NCI-H146 (cell line): Measurements from ENCODE around the gene HEATR3.

Experiments used
- DNase-seq: peaks from one replicate; lab custom pipeline; 2025; lab: John Stamatoyannopoulos, UW

Gene HEATR3

DNA sequence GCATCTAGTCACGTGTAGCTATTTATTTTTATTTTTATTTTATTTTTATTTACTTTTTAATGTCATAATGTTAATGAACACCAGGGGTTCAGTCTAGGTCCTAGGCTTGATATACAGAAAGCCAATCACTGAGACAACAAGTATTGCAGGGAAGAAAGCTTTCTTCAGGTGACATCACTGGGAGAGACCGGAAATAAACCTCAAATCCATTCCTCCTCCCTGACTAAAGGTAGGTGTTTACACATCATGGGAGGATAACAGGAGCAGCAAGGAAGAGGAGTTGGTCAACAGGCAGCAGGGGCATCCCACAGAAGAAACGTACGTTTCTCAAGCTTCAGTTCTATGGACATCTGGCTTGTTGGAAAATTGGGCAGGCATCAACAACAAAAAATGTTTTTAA is 9.5 kb upstream of the HEATR3 start:
- no peak for DNase-seq

DNA sequence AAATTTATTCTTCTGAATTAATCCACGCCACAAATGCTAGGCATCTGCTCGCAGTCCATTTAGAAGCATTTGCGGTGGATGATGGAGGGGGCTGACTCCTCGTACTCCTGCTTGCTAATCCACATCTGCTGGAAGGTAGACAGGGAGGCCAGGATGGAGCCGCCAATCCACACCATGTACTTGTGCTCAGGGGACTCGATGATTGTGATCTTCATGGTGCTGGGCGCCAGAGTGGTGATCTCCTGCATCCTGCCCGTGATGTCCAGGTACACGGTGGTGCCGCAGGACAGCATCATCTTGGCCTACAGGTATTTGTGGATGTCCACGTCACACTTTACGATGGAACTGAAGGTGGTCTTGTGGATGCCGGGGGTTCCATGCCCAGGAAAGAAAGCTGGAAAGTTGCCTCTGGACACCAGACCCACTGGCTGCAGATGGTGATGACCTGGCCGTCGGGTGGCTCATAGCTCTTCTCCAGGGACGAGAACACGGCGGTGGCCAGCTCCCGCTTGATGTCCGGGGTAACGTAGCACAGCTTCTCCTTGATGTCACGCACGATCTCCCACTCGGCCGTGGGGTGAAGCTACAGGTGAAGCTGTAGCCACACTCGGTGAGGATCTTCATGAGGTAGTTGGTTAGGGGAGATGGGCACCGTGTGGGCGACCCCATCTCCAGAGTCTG is 7.5 kb upstream of the HEATR3 start:
- no peak for DNase-seq

DNA sequence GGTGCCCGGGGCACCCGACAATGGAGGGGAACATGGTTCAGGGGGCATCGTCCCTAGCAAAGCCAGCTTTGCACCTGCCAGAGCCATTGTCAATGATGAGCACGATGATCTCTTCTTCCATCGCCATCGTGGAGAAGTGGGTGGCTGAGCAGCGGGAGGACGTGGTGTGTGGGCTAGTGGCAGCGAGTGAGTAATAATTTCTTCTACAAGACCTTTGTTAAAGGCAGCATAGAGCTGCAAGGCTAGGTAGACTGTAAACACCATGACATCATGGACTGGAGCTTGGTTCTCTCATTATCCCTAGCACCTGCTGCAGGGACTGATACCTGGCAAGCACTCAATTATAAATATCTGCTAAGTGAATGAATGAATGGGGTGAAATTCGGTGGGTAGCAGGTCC is 6.7 kb upstream of the HEATR3 start:
- no peak for DNase-seq

DNA sequence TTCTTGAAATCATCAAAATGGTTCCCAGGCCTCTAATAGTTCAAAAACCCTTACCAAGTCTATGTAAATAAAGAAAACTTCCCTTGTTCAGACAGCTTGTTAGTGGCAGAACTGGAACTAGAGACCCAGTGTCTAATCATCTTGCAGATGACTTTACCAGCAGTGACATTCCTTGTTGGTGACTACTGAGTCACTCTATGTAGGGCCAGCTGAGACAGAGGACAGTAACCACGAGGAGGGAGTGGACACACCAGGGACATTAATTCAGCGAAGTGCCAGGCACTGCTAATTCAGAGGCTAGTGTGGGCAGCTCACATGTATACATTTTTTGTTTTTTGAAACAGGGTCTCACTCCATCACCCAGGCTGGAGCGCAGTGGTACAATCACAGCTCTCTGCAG is 6.1 kb upstream of the HEATR3 start:
- DNase-seq, result no peak

DNA sequence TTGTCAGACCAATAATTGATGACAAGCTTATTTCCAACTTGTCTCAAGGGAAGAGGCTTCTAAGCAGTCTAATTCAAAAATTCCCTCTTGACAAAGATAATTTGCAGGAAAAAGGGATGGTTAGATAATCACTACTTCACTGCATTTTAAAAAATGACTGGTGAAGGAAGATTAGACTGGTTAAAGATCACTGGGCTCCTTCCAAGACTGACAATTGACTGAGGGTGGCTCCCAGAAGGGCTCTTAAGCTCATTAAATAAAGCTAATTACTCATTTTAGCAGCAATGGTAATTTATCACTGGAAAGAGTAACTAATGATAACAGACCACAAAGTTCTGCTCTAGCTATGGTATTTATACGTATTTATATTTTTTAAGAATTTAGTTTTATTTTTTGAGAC is 4.4 kb upstream of the HEATR3 start:
- no peak for DNase-seq

DNA sequence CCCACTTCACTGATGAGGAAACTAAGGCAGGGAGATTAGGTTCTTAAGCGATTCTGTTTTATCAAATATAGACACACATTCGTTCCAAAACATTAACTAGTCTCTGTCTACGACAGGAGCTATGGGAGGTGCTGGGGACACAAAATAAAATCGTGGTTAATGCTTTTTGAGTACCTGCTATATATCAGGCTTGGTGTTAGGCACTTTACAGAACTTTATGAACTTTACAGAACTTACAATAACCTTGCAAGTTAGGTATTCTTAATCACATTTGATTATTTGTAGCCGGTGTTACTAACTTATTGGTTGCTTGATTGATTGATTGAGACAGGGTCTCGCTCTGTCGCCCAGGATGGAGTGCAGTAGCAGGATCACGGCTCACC is 538 bp upstream of the HEATR3 start:
- no peak for DNase-seq

DNA sequence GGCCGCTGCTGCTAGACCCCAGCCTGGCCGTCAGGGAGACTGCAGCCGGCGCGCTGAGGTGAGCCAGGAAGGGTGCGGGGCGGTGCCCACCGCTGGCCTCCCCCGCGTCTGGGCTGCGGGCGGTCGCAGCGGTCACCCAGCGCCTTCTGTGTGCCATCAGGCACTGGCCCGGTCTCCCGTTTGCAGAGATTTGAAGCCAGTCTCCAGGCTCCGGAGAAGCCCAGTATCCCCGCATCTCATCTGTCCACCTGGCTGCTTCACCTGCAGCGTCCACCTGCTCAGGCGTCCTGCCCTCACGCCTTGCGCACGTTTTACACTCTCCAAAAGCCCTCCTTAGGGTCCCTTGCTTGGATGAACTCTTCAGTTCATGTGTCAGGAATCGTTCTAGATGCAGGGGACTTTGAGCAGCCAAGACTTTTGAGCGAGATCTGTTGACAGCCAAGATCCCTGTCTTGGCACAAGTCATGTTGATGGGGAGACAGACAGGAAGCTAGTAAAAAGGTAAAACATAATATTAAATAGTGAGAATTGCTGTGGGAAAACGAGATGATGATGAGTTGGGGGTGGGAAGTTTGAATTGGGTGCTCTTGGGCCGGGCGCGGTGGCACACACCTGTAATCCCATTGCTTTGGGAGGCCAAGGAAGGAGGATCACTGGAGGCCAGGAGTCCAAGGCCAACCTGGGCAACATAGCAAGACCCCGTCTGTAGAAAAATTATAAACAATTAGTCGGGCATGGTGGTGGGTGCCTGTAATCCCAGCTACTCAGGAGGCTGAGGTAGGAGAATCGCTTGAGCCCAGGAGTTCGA is 916 bp downstream of the HEATR3 start:
- peak; percentile 58 for DNase-seq

DNA sequence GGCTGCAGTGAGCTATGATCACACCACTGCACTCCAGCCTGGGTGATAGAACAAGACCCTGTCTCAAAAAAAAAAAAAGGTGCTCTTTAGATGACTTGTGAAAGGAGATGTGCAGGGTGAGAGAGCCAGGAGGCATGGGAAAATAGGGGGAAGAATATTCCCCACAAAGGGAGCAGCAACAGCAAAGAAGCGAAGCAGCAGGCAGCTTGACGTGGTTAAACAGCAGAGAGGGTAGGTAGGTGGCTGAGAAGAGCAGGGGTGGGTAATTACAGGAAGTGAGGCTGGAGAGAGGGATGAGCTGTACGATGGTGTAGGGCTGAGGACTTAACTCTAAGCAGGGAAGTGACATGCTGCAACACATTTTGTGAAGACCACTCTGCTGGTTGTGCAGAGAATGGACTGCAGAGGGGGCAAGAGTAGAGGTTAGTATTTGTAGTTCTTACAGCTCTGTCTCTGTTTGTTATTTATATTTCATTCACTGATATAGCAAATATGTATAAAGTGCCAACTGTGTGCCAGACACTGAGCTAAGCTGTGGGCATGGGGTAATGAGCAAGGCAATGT is 1.6 kb downstream of the HEATR3 start:
- DNase-seq, result peak; percentile 6

DNA sequence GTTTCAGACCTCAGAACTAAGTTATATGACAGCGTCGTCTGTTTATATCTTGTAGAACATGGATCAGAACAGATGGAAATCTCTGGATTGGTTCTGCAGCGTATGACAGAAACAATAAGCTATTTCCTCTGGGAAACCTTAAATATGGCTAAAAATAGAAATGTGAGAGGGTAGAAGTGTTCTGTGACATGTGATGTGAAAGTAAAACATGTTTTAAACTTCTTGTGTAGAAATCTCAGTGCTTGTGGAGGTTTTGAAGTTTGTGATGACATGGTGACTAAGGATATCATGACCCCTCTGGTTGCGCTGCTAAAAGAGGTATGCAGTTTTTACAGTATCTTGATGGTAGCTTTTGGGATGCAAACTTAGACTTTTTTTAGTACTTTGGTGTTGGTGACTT is 2.8 kb downstream of the HEATR3 start:
- no peak for DNase-seq

DNA sequence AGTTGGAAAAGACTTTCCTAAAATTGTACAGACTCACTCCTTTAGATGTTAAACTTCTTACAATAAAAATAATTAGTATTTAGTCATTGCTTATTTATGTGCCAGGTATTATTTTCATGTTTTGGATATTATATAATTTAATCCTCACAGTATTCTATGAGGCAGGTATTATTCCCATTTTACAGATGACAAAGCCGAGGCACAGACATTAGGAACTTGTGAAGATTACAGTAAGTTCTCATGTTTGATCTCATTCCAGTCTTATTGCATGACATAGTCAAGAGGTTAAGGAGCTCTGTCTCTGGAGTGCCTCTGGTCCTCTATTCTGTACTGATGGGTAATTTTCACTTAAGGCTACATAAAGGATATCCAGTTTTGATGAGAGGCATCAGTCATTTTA is 3.3 kb downstream of the HEATR3 start:
- no peak for DNase-seq

DNA sequence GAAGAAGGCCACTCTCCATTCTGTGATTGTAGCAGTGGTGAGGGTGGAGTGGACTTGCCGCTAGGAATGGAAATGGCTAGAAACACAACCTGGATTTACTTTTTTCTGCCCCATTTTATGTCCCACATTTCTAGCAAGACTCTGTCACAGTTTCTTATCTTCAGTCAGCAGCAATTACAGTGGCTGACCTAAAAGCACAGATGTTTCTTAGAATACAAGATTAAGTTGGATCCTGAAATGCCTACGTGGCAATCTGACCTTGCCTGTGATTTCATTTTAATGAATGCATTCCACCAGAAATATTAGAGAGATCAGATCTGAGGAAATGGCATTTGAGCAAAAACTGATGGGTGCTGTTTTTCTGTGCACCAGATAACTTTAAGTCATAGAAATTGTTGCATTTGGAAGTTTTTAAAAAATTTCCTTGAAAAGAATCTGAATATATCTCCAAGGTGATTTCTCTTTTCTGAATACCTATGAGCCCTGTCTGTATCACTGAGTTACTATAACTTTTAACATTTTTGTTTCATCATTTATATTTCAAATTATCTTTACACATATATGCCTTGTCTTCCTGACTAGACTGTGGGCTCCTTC is 5.4 kb downstream of the HEATR3 start:
- DNase-seq, result no peak

DNA sequence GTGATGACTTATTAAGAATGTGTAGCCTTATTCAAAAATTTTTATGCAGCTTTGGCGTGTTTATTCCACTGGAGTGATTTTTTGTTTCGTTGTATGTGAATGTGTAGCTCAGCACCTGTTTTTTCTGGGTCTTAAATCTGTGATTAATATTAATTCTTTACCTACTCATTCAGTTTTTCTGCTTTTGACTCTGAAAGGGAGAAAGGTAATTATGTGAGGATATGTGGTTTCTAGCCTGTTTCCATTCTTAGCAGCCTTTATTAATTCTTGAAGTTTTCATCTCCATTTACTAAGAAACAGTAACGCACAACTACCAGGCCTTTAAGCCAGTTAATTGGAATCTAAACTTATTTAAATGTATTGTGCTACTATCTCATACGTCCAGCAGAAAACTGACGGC is 7.0 kb downstream of the HEATR3 start:
- DNase-seq, result no peak

DNA sequence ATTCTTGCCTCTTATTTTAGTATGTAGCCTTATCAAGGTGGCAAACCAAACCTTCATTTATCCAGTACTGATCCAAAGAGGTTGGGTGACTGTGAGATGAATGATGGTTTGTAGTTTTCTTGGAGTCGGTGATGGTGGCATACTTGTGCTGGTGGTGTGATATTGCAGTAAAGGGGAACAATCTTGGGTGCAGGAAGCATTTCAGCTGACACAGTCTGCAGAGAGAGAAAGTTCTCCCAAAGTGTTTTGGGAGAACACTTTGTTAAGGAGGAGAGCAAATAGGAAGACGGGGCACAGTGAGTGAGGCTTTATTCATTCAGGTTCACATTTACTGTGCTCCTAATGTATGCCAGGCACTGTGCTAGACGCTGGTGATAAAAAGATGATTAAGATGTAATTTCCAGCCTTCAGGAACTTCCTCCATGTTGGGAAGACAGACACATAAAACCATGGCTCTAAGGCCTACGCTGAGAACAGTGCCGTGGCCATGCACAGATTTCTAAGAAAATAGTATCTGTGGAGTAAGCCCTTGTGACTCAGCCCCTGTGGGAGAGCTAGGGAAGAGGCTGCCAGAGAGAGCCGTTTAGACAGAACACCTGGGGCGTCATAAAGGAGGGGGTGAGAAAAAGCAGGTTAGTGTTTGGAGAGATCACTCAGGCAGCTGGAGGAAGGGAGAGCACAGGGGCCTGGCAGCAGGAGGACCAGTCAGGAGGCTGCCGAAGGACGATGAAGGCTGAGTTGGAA is 13.8 kb downstream of the HEATR3 start:
- no peak for DNase-seq

DNA sequence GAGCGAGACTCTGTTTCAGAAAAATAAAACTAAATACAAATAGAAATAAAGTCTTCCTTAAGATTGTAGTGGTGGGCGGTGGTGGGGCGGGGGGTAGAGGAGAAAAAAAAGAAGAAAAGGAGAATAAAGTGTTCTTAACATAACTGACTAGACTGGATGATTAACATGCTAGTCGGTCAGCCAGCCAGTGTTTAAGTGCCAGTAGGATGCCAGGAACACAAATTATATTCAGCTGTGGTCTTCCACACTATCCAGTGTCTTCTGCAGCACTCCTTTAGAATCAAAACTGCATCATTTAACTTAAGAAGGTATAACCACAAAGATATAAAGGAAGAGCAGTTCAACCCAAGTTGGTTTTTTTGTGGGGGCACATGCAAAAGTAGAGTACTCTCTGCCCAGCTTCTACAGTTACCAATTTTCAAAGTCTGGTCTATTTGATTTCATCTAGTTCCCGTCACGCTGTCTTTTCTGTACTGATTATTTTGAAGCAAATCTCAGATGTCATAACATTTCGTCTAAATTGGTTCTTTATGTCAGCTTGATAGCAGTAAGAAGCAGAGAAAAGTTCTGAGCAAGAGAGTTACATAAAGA is 15.8 kb downstream of the HEATR3 start:
- DNase-seq, result no peak

DNA sequence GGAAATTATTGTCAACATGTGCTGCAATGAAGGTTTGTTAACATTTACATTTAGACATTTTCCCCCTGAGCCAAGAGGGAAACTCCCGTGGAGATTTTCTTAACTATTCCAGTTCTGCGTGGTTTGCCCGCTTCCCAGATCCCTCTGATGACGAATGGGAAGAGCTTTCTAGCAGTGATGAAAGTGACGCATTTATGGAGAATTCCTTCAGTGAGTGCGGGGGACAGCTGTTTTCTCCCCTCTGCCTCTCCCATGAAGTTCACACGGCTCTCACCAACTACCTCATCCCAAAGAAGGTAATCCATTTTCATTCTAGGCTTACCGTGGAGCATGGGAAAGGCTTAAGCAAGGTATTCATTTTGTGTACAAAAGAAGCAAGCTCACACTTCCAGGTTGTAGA is 18.2 kb downstream of the HEATR3 start:
- DNase-seq, result no peak

DNA sequence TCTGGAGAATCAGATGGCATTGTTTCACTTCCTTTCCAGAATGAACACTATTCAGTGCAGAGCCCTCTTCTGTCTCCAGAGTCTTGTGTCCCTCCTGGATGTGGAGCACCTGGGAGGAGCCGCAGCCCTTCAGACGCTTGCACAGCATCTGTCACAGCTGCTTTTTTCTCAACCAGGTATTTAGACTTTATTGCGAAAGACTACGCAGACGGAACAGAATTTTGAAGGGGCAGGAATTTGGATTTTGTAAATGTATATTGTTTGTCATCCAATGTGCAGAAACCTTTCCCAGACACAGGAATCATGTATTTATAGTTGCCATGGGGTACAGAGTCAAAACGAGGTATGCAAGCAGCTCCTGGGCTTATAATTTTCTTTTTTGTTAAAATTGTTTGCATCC is 20.4 kb downstream of the HEATR3 start:
- DNase-seq, result no peak

DNA sequence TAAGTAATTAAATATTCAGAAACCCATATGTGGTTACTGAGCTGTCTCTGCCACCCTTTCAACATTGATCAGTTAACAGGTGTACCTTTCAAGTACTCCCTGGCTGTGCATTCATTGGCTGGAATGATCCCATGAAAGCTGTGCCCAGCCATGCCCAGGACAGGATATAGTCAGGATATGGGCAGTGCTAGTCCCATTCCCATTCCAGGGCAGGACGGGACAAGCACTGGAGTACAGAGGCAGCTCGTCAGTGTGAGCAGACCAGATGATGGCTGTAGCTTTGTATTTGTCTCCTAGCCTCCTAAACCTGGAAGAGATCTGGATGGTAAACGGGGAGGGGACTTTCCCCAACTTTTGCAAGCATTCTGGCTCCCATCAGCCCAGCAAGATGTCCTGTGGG is 22.5 kb downstream of the HEATR3 start:
- DNase-seq, result no peak

DNA sequence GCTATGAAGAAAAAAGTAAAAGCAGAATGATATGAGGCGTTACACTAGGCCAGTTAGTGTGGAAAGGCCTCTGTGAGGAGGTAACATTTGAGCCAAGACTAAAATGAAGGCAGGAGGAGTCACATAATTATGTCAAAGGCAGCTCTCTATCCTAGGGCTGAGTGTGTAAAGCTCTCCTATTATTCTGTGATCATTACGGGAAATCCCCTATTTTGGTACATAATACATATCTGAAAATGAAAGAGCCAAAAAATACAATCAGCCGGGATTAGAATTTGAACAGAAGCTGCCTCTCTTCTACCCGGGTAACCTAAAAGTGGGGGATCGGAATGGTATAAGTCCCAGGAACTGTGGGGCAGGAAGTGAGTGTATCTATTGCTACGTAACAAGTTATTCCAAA is 27.1 kb downstream of the HEATR3 start:
- no peak for DNase-seq

DNA sequence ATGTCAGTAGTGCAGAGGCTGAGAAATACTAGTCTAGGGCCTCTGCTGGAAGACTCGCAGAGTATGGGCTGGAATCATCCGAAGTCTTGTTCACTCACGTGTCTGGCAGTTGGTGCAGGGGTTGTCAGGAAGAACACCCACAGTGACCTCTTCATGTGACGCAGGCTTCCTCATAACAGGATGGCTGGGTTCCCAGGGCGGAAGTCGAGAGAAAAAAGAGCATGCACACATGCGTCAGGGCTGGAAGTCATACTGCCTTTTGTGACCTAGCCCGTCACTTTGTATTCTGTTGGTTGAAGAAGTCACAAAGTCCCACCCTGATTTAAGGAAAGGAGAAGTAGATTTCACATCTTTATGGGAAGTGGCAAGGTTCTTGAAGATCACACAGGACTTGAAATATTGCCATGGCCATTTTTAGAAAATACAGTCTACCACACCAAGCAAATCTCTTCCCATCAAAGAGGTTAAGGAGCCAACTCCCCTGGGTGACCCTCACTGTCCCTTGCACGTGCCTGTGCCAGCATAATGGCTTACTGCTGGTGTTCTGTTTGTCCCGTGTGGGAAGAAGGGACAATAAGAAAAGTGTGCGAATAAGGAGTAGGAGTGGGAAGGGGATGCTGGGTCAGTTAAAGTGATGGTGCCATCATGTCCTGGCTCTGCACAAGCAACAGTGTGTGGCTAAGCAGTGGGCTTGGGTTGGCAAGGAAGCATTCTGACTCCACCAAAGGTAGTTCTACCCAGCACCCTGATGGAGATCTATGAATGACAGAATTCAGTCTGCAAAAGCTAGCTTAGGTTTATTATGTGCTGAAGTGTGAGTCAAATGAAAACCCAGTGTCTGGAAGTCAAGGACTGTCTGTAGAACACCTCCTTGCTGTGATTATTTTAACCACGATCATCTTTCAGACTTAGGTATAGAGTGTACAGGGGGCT is 28.1 kb downstream of the HEATR3 start:
- no peak for DNase-seq

DNA sequence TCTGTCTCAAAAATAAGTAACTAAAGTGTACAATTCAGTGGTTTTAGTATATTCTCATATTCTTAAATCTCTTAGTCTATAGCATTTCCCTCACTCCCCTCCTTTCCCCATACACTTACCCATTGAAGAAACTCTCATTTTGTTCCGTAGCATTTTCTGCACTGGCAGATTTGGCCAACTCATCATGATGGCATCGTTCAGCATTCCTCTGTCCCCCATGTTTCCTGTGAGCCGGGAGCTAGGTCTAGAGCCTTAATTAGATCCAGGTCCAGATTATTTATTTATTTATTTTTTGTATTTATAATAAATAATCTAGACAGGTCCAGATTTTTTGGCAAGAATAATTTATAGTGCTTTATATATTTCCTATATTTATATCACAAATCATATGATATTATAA is 31.0 kb downstream of the HEATR3 start:
- DNase-seq, result no peak
